Measurements from ENCODE around the gene SERGEF. TPM values are rescaled to one million over a fixed set of nuclear protein-coding genes. Genes with fewer than 3 reads are reported as not detected.

Gene SERGEF
- total RNA-seq, 1 donor from 2014 or later: 16.6 TPM

- no peak for DNase-seq (ENCODE audit: low read depth)
Observed at GRCh38 chr11:17952487-17952886, 60.4 kb downstream of the SERGEF start.

GRCh38 chr11:17951685-17952388, 61.0 kb downstream of the SERGEF start:
- DNase-seq (ENCODE audit: low read depth): no peak

GRCh38 chr11:17950644-17951043, 62.2 kb downstream of the SERGEF start:
- no peak for DNase-seq (ENCODE audit: low read depth)

DNA sequence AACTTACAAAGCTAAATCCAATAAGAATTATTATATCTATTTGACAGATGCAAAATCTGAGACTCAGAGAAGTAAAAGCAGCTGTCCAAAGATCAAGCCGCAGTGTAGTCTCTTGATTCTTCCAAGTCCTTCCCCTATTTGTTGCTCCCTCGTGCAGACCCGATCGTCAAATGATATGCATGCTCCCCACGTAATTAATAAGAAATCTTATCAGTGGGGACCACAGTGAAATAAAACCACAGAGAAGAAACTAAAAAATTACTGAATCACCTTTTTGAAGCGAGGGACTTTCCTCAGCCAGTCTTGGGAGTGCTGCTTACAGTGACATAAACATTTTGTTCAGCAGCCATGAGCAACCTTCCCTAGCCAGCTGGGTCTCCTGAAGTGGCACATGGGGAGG, 64.6 kb downstream of the SERGEF start:
- DNase-seq (ENCODE audit: low read depth): no peak

GRCh38 chr11:17939542-17939941, 73.3 kb downstream of the SERGEF start:
- no peak for DNase-seq (ENCODE audit: low read depth)

GRCh38 chr11:17936790-17937189, 76.1 kb downstream of the SERGEF start:
- DNase-seq (ENCODE audit: low read depth): no peak

DNA sequence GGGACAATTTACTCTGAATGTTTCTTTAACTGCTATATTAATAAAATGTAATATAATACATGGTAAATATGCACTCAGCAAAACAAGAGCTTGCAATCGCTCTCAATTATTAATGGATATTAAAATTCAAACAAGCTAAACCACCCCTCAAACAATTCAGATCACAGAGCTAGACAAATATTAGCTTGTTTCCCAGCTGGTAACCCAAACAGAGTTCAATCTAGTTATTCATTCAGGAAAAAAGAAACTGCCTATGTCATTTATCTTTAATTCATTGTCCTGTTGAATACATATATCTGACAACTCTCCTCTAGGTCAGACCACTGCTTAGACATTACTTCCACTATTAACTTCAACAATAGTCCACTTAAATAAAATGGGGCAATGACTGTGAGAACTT, 78.7 kb downstream of the SERGEF start:
- no peak for DNase-seq (ENCODE audit: low read depth)

- DNase-seq (ENCODE audit: low read depth): no peak
Observed at GRCh38 chr11:17933708-17934107, 79.1 kb downstream of the SERGEF start.

DNA sequence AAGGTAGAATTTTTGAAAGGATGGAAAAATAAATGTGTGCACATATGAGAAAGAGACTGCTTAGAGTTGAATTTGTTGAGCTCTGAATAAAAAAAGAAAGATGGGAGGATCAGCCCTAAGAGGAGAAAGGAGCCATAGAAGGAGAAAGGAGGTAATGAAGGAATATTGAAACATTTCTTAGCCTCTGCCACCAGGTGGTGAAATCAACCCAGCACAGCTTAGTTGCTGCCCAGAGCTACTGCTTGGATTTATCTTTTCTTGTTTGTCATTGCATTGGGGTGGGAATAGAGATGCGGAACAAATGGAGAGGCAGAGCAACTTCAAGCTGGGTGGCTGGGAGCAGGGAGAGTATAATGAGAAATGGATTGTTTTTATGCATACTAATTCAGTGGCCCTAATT, 80.4 kb downstream of the SERGEF start:
- no peak for DNase-seq (ENCODE audit: low read depth)

DNA sequence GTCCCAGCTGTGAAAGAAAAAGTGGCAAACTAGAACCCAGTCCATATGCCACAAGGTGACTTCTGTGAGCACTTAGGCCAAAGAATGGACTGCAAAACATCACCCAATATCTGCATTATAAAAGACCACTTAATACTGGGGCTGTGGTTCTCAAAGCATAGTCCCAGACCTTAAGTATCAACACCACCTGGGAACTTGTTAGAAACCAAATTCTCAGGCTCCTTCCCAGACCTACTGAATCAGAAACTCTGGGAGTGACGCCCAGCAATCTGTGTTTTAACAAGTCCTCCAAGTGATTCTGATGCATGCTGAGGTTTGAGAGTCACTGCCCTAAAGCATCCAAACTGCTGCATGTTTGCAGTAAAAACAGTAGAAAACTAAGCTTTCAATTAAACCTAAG, 81.3 kb downstream of the SERGEF start:
- no peak for DNase-seq (ENCODE audit: low read depth)

GRCh38 chr11:17930544-17931125, 82.2 kb downstream of the SERGEF start:
- peak; percentile 61 for DNase-seq (ENCODE audit: low read depth)

DNA sequence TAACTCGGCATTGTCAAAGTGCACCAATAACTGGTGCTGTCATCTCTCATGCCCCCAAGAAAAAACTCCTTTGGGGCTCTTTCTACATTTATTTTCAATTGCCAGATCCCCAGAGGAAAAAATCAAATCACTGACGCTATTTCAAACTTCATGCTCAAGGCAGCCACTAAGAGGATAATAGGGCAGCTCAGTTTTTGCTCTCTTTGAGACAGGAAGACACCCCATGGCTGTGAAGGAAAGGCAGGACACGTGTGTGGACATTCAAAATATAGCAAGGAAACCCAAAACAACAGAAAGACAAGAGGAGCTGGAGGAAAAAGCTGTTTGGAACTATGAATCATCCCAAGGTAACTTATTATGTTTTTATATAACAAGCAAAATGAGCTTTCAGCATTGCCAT, 83.7 kb downstream of the SERGEF start:
- DNase-seq (ENCODE audit: low read depth): no peak

- peak; percentile 11 for DNase-seq (ENCODE audit: low read depth)
Observed at GRCh38 chr11:17927681-17928343, 85.0 kb downstream of the SERGEF start.

DNA sequence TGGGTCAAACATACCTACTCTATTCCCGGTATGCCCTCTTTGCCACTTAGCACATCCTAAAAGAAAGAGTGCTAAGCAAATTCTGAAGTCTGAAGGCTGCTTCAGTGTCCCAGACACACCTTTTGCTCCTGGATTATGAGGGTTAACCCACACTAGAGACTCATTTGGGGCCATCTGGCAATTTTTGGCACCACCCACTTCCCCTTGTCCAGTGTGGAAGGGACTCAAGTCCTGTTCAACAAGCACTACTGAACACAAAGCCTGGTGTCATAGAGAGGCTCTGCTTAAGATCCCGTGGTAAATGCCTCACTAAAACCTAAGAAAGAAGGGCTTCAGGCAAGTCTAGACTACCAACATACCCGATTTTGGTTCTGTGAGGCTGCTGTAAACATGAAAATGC, 85.8 kb downstream of the SERGEF start:
- no peak for DNase-seq (ENCODE audit: low read depth)

- DNase-seq (ENCODE audit: low read depth): peak; percentile 24
Observed at GRCh38 chr11:17924713-17925112, 88.1 kb downstream of the SERGEF start.

DNA sequence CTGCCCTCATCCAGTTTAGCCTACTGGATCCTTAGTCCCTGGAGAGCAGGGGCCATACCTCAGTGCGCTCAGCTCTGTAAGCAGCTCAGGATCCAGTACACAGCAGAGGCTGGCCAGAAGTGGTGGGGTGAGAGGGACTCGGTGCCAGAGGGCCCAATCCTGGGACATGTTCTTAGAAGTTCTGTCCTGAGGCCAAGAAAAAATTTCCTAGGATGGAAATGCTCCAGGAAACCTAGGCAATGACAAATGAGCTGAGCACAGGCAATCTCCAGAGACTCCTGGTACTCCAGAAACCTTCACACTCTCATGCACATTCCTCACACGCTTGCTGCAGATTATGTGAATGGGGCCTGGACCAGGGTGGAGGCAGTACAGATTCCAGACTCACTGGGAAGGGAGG, 89.6 kb downstream of the SERGEF start:
- DNase-seq (ENCODE audit: low read depth): peak; percentile 5

DNA sequence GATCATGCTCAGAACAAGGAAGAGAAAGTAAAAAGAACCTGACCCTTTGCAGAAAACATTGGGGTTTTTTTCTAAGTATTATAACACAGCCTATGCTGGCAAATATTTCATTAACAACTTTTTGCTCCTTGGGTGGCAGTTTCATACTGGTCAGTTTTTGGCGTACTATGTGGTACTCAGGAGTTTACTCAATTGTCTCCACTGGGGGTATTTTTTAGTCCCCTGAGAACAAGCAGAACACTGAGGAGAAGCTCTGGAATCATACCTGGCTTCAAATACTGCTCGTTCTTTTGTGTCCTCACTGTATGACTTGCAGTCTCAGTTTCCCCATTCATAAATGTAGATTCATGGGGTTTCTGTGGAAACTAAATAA, 90.4 kb downstream of the SERGEF start:
- DNase-seq (ENCODE audit: low read depth): no peak

GRCh38 chr11:17921659-17922415, 91.0 kb downstream of the SERGEF start:
- peak; percentile 68 for DNase-seq (ENCODE audit: low read depth)

DNA sequence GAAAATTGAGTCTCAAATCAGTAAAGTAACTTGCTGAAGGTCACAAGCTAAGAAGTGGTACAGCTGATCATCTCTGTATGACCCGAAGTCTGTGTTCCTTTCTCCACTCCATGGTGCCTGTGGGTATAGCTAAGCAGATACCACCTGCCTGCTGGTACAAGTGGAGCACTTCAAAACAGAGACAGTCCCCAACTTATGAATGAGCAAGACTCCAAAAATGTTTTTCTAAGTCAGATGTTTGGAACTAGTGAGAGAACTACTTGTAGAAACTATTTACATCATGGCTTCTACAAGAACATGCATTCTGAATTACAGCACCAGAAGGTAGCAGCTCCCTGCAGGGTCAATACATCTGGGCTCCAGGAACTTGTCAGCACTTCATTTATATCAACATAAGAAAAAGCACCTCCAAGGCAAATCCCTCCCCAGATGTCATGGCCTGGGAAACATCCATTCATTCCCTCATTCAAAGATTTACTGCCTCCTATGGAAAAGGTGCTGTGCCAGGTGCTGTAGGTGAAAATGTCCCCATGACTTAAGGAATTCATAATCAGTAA, 94.7 kb downstream of the SERGEF start:
- no peak for DNase-seq (ENCODE audit: low read depth)

DNA sequence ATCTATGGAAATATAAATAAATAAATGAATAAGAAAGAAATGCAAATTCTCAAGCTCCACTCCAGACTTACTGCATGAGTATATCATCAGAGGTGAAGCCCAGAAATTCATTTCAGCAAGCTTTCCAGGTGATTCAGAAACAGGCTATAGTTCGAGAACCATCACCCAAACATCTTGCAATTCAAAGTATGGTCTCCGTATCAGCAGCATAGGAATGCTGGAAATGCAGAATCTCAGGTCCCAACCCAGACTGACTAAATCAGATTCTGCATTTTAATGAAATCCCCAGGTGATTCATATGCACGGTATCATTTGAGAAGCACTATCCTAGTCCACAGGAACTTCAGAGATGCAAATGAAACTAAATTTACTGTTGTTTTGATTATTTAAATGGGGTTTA, 95.3 kb downstream of the SERGEF start:
- no peak for DNase-seq (ENCODE audit: low read depth)

- peak; percentile 92 for DNase-seq (ENCODE audit: low read depth)
Observed at GRCh38 chr11:17915500-17916143, 97.2 kb downstream of the SERGEF start.

All from myocyte (in vitro differentiated cells).